Suppressor macrophage (primary cell): ENCODE results near the gene LINGO1.
A peak's percentile ranks its signal among the peaks of the same experiment; 100 is the strongest.

Experiments
- DNase-seq, 4 experiments: peaks; one replicate each; pipeline ENCODE4 v3.0.0-alpha.2; 2020 to 2022

Gene LINGO1

DNA sequence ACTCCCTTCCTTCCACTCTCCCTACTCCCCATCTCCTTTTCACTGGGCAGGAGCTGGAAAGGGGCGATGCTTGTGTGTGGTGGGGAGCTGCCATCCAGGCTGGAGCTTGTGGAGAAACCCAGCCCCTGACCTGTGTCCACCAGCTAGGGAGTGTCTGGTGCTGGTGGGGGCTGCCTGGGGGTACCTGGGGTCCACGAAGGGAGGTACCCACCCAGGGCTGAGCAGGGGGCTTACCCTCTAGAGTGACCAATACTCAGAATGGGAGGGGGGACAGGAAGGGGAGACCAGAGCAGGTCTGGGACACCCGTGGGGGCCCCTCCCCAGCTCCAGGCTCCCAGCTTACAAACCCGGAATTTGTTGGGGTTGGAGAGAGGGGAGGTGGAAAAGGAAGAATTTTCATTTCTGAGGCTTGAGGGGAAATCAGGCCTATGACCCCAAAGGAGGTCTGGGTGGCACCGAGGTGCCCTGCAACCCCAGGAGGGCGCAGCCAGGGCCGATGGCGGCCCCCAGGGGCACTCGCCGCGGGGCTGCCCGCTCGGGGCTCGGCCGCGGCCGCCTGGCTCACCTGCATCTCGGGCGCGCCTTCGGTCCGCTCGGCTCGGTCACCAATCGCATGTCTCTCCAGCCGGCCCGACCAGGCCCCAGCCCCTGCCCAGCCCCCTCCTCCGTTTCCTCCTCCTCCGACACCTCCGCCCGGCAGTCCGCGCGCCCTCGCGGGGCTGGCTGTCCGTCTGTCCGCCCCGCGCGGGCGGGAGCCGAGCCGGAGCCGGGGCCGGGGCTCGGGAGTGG lies 773 bp downstream of the LINGO1 start:
- peak in 2 of 4 experiments; percentile 11 to 31 for DNase-seq

GRCh38 chr15:77630956-77631744 lies 1.6 kb downstream of the LINGO1 start:
- no peak for DNase-seq

- DNase-seq, result no peak
These were observed 2.7 kb downstream of the LINGO1 start for GRCh38 chr15:77630056-77630455.

DNA sequence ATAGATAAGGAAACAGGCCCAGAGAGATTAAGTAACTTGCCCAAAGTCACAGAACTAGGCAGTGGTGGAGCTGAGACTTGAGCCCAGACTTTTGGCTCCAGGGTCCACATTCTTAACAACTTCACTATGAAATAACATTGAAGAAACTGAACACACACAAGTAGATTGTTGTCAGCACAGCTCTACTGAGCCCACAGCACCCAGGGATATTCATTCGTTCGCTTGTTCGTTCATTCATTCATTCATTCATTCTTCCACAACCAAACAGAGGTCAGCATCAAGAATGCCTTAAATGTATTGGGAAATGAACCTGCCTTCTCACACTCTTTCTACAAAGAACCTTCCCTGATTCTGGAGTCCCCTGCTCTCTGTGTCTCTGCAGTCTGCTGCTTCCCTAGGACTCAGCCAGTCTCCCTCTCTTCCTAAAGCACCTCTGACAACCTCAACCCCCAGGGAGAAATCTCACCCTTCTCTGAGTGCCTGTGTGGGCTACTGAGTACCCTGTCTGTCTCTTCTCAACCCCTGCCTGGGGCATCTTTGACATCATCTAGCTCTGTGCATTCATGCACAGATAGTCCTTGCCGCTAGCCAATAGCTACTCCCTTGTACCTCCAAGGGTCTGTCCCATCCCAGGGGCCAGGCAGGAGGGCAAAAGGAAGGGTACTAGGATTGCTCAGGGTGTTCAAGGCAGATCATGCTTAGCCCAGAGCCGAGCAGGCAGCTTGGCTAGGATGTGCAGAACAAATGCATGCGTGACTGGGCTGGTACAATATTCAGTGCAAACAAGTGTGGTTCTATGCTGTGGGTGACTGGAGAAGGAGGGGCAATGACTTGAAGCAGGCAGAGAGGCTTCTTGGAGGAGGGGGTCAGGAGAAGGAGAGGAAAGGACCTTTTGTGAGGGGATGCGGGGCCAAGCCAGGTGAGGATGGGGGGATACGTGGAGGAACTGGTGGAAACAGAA lies 3.4 kb downstream of the LINGO1 start:
- DNase-seq, result no peak

DNA sequence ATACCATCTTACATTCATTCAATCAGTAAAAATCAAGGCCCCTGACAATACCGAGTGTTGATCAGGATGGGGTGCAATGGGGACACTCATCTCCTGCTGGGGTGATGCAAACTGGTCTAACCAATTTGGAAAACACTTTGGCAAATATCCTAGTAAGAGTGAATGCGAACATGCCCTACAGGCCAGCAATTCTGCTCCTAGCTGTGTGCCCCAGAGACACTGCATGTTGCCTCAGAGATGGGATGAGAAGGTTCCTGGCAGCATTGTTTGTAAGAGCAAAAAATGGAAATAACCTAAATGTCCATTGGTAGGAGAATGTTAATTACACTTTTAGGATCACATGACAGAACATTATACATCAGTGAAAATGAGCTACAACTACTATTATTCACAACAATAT lies 4.7 kb downstream of the LINGO1 start:
- no peak for DNase-seq

DNA sequence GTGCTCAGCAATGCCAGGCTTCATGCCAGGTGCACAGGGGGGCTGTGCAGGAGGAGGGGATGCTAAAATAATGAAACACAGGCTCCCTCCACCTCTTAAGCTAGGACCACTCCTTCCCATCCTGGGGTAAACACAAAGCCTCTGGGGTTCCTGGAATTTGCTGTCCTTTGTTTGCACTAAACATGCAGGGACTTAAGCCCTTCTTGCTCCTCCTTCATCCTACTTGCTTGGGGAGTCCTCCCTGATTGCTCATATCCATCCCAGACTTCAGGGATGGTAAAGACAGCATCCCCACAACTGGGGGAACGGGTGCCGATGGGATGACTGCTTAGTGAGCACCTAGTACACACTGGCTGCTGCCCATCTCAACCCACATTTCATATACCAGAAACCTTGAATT lies 5.1 kb downstream of the LINGO1 start:
- DNase-seq, result no peak

DNA sequence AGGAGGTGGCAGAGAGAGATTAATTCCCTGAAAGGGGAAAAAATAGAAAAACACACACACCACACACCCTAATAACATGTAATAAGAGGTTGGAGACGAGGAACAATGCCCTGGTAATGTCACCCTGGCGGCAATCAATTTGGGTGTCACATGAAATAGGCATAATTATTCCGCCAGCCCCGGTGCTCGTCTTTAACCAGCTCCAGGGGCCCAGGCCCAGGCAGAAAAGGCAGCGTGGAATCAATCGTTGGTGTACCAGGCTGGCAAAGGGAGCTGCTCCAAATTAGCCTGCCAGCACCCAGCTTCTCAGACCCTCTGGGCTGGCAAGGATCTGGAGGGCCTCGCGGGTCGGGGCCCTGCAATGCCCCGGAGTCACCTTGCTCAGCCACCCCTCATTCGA lies 5.6 kb downstream of the LINGO1 start:
- no peak for DNase-seq

GRCh38 chr15:77626002-77626401 lies 6.7 kb downstream of the LINGO1 start:
- DNase-seq, result no peak

DNA sequence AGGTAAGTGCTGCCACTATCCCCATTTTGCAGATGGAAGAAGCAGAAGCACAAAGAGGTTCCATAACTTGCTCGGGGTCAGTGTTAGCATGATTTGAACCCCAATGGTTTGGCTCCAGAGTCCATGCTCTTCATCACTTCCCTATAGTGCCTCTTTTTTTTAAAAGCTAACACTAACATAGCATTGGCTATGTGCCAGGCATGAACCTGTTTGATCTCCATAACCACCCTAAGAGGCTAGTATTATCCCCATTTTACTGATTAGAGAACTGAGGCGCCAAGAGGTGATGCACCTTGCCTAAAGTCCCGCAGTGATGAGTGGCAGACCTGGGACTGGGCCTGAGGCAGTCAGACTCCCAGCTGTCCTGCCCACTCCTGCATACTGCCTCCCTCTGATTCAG lies 7.3 kb downstream of the LINGO1 start:
- DNase-seq, result no peak

- no peak for DNase-seq
These were observed 7.8 kb downstream of the LINGO1 start for GRCh38 chr15:77624868-77625267.

GRCh38 chr15:77623755-77624524 lies 8.8 kb downstream of the LINGO1 start:
- DNase-seq, result no peak

GRCh38 chr15:77622934-77623754 lies 9.6 kb downstream of the LINGO1 start:
- DNase-seq, result no peak

DNA sequence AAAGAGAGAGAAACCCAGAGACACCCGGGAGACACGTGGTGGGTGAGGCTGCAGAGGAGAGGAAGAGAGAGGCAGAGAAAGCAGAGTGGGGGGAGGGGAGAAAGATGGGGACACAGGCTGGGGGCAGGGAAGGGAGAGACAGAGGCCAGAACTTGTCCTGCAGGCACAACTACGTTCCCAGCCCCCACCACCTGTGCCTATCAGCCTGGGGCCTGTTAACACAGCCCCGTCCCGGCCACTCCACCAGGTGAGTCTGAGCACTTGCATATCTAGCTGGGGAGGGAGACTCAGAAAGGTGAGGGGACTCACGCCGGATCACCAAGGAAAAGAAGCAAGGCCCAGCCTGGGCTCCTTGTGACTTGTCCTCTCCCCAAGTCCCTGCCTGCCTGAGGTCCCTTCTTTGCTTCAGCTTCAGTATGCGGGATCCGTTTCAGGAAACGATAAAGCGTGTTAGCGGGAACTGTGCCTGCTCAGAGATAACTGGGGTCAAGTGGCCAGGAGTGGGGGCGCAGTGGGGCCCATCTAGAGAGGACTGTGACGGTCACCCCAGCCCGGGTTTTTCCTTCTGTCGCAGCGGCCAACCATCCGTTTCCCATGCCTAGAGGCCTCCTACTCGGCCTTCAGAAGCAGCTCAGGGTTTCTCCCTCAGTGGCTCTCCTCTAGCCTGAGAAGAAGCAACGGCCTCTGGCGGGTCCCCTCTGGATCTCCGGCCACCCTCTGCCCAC lies 10.3 kb downstream of the LINGO1 start:
- no peak for DNase-seq

DNA sequence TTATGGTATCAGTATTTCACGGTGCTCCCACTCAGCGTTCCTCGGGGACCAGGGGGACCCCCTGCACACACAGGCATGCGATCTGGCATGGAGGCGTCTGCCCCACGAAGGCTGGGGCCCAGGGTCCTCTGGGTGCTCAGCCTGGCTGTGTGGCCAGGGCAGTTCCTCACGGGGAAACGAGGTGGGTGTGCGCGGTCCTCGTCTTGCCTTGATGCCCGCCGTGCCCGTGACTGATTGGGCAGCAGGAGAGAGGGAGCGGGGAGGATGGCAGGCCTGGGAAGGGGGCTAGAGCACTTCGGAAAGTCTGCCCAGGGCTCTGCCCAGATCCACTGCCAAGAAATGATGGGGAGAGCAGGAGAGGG lies 10.9 kb downstream of the LINGO1 start:
- no peak for DNase-seq

GRCh38 chr15:77620960-77621647 lies 11.6 kb downstream of the LINGO1 start:
- no peak for DNase-seq

DNA sequence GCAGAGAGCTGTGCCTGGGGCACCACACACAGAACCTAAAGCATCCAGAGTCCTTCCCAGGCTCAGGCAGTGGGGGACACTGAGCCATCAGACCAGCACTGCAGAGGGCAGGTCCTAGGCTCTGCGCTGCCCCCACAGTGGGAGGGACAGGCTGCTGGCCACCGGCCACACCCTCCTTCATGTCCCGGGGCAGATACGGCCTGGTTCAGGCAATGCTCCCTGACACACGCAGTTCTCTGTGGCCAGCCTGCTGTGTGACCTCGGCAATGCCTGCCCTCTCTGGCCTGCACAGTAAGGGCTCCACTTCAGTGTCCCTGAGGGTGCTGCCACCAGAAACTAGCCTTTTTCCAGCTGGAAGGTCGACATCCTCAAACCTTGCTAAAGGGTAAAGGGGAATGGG lies 12.4 kb downstream of the LINGO1 start:
- DNase-seq, result no peak

- DNase-seq, result no peak
These were observed 12.8 kb downstream of the LINGO1 start for GRCh38 chr15:77619883-77620282.

DNA sequence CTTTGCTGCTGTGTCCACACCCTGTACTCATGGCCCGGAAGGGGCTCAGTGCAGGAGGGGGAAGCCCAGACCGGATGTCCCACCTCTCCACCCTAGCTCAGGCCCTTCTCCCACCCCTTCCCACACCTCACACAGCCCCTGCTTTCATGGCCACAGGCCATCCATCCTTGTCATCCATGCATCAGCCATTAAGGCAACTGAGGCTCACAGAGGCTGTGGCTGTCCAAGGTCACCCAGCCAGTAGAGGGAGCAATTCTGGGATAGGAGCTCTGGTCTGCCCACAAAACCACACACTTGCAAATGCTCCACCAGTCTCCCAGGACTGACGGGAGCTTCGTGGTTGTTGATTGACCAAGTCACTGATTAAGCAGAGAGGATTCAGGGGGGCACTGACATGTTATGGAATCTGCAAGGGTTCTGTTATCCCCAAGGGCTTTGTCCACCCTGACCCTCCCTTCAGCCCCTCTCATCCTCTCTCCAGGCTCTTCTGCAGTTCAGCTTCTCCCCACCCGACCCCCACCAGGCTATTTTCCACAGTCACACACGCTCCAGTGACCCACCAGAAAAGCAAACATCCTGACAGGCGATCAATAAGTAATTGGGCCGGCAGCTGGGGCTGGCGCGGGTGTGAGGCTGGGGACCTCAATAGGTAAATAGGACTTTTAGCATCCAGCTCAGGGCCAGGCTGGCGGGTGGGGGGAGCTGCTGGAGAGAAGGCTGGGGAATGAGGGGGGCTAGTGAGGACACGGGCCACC lies 15.1 kb downstream of the LINGO1 start:
- peak; percentile 28 to 54 (median 48) for DNase-seq

- DNase-seq, result no peak
These were observed 16.6 kb downstream of the LINGO1 start for GRCh38 chr15:77616072-77616471.
